Measurements from ENCODE around the gene ATXN1. TPM values are rescaled to one million over a fixed set of nuclear protein-coding genes. Genes with fewer than 3 reads are reported as not detected.

ATXN1 gene
- total RNA-seq, 4 donors from 2014 or later, result 24.9 to 48.0 (median 36.8) TPM

DNA sequence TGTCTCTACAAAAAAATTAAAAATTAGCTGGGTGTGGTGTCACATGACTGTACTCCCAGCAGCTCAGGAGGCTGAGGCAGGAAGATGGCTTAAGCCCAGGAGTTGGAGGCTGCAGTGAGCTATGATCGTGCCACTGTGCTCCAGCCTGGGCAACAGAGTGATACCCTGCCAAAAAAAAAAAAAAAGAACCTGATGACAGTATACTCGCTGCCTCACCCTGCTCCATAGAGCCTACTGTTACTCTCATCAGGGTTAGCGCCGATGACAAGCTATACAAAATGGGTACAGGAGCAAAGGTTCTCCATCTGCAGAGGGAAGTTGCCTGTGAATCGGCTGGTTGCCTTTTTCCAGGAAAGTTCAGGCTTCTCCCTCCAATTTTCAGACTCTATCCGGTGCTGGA lies 469.5 kb downstream of the ATXN1 start:
- no peaks in the 10 kb centered on the region for H3K27me3 ChIP-seq
- TF ChIP-seq POLR2A (IDR thresholded peaks at IDR 0.05) (no peak), EP300 (IDR thresholded peaks at IDR 0.05) (no peak), CTCF (IDR thresholded peaks at IDR 0.05) (no peak)
- peaks cover 0 to 11% (median 0%) of the 10 kb centered on the region in 3 donors for H3K36me3 ChIP-seq
- no peak overlapping the region for H3K4me3 ChIP-seq
- no peaks in the 10 kb centered on the region for H3K4me1 ChIP-seq
- no peak overlapping the region for H3K27ac ChIP-seq
- 79 to 84% methylated on average over 6 of the region's 6 CpGs for WGBS, 2 donors
- H3K9me3 ChIP-seq, result no peaks in the 10 kb centered on the region
- DNase-seq (ENCODE audit: low spot score in 2 of 2), result no peak

- Histone ChIP-seq H3K27me3 (no peaks in the 10 kb centered on the region), H3K9me3 (no peaks in the 10 kb centered on the region), H3K27ac (no peak overlapping the region), H3K4me3 (no peak overlapping the region), H3K36me3 (peaks cover 0 to 11% (median 0%) of the 10 kb centered on the region in 3 donors), H3K4me1 (no peaks in the 10 kb centered on the region)
- no peak for DNase-seq (ENCODE audit: low spot score in 2 of 2)
- WGBS, 2 donors, result 90 to 95% methylated on average over 19 to 22 of the region's 26 CpGs
- TF ChIP-seq EP300 (IDR thresholded peaks at IDR 0.05), result no peak
- no peak for TF ChIP-seq POLR2A (IDR thresholded peaks at IDR 0.05)
- TF ChIP-seq CTCF (IDR thresholded peaks at IDR 0.05), result no peak
These were observed 473.1 kb downstream of the ATXN1 start for GRCh38 chr6:16288163-16288562.

- Histone ChIP-seq H3K27ac (no peak overlapping the region), H3K36me3 (peaks cover 0 to 3% (median 0%) of the 10 kb centered on the region in 3 donors), H3K4me1 (no peaks in the 10 kb centered on the region), H3K27me3 (no peaks in the 10 kb centered on the region), H3K9me3 (no peaks in the 10 kb centered on the region), H3K4me3 (no peak overlapping the region)
- peak; percentile 22 to 44 (median 33) for TF ChIP-seq CTCF (IDR thresholded peaks at IDR 0.05)
- no peak for TF ChIP-seq EP300 (IDR thresholded peaks at IDR 0.05)
- 47 to 53% methylated on average over 15 of the region's 15 CpGs for WGBS, 2 donors
- no peak for DNase-seq (ENCODE audit: low spot score in 2 of 2)
These were observed 475.1 kb downstream of the ATXN1 start for GRCh38 chr6:16286151-16286522.

GRCh38 chr6:16285467-16286150 lies 475.7 kb downstream of the ATXN1 start:
- no peak for DNase-seq (ENCODE audit: low spot score in 2 of 2)
- H3K4me3 ChIP-seq, result no peak overlapping the region

More at GRCh38 chr6:16285467-16286150, 475.7 kb downstream of the ATXN1 start:
- 77 to 91% methylated on average over 11 of the region's 11 CpGs for WGBS, 2 donors
- Histone ChIP-seq H3K4me1 (no peaks in the 10 kb centered on the region), H3K27ac (no peak overlapping the region), H3K9me3 (no peaks in the 10 kb centered on the region), H3K36me3 (peaks cover 0 to 3% (median 0%) of the 10 kb centered on the region in 3 donors), H3K27me3 (no peaks in the 10 kb centered on the region)
- no peak for TF ChIP-seq CTCF (IDR thresholded peaks at IDR 0.05)
- no peak for TF ChIP-seq POLR2A (IDR thresholded peaks at IDR 0.05)
- no peak for TF ChIP-seq EP300 (IDR thresholded peaks at IDR 0.05)
